GM23338 (cell line): ENCODE measurements around the gene HSD17B11.

Source experiments
- CREB1 ChIP-seq: fragments of 250-450 bp; sonication (Bioruptor Pico); IDR thresholded peaks from 2 replicates; pipeline ENCODE4 v1.5.0; 2020; ENCODE audit warnings: low read depth, mild to moderate bottlenecking, moderate library complexity
- CTCF ChIP-seq, 2 experiments: fragments of 200-600 bp in 1 of 2; sonication (generic) in 1 of 2; conservative IDR thresholded peaks; 2 replicates each; pipeline versions ENCODE4 v1.5.1 to v1.6.1; 2016 to 2017; ENCODE audit warnings: antibody characterized with exemption in 2 of 2, low read depth in 2 of 2, mild to moderate bottlenecking in 2 of 2, moderate library complexity in 1 of 2
- ETS1 ChIP-seq: IDR thresholded peaks from 2 replicates; pipeline ENCODE4 v1.6.1; 2016; ENCODE audit warnings: antibody characterized with exemption
- EZH2 ChIP-seq: fragments of 200-600 bp; sonication (generic); IDR thresholded peaks from one replicate; pipeline ENCODE4 v1.8.0; 2017; ENCODE audit warnings: antibody characterized with exemption, mild to moderate bottlenecking, low read depth; ENCODE audit not compliant: unreplicated experiment
- EZH2phosphoT487 ChIP-seq: fragments of 200-600 bp; sonication (generic); IDR thresholded peaks from one replicate; pipeline ENCODE4 v1.8.1; 2018; ENCODE audit warnings: antibody characterized with exemption; ENCODE audit not compliant: unreplicated experiment
- JUNB ChIP-seq: IDR thresholded peaks from one replicate; pipeline ENCODE4 v1.6.1; 2016; ENCODE audit warnings: antibody characterized with exemption; ENCODE audit not compliant: unreplicated experiment
- NANOG ChIP-seq: IDR thresholded peaks from 2 replicates; pipeline ENCODE4 v1.6.1; 2016; ENCODE audit warnings: antibody characterized with exemption, borderline replicate concordance
- POLR2AphosphoS5 ChIP-seq: IDR thresholded peaks from 2 replicates; pipeline ENCODE4 v1.6.1; 2016; ENCODE audit warnings: antibody characterized with exemption, low read depth
- REST ChIP-seq: IDR thresholded peaks from one replicate; pipeline ENCODE4 v1.6.1; 2018; ENCODE audit warnings: antibody characterized with exemption; ENCODE audit not compliant: unreplicated experiment
- STAT1 ChIP-seq: IDR thresholded peaks from one replicate; pipeline ENCODE4 v1.6.1; 2016; ENCODE audit warnings: antibody characterized with exemption; ENCODE audit not compliant: unreplicated experiment
- ZNF114 ChIP-seq: fragments of 250-450 bp; sonication (Bioruptor Pico); IDR thresholded peaks from 2 replicates; pipeline ENCODE4 v1.5.0; 2020; ENCODE audit warnings: mild to moderate bottlenecking, moderate library complexity
- ZNF331 ChIP-seq: fragments of 250-450 bp; sonication (Bioruptor Pico); IDR thresholded peaks from 2 replicates; pipeline ENCODE4 v1.5.0; 2020; ENCODE audit warnings: low read depth, mild to moderate bottlenecking, moderate library complexity
- ZNF462 ChIP-seq: fragments of 250-450 bp; sonication (Bioruptor Pico); IDR thresholded peaks from 2 replicates; pipeline ENCODE4 v1.5.0; 2020; ENCODE audit warnings: mild to moderate bottlenecking, moderate library complexity

GRCh38 chr4:87354168-87355102 is 36.6 kb downstream of the HSD17B11 start:
- no peak for TF ChIP-seq CTCF (conservative IDR thresholded peaks at IDR 0.05; ENCODE audit: low read depth in 2 of 2)
- no peak for TF ChIP-seq REST
- no peak for TF ChIP-seq ETS1
- TF ChIP-seq POLR2AphosphoS5 = no peak
- TF ChIP-seq EZH2phosphoT487 = no peak
- TF ChIP-seq EZH2 = no peak
- no peak for TF ChIP-seq STAT1
- TF ChIP-seq ZNF114 (CRISPR knock-in tag) = no peak
- no peak for TF ChIP-seq NANOG
- TF ChIP-seq JUNB = no peak
- TF ChIP-seq ZNF331 (CRISPR knock-in tag) = no peak
- no peak for TF ChIP-seq CREB1
- TF ChIP-seq ZNF462 (CRISPR knock-in tag) = no peak
